Measurements from ENCODE around the gene TBPL1.
"Not testable (repeated sequence)": the region's sequence is repeated elsewhere in the genome, so short reads cannot be mapped to it uniquely, and the experiment has no call there.

TBPL1 gene

GRCh38 chr6:133973109-133973971 lies 20.3 kb downstream of the TBPL1 start:
- no peak for DNase-seq

GRCh38 chr6:133977983-133978895 lies 25.2 kb downstream of the TBPL1 start:
- DNase-seq: no peak

GRCh38 chr6:133978896-133979240 lies 25.8 kb downstream of the TBPL1 start:
- no peak for DNase-seq

- not testable (repeated sequence) for DNase-seq
These were observed 26.4 kb downstream of the TBPL1 start for GRCh38 chr6:133979269-133979963.

GRCh38 chr6:133980168-133980567 lies 27.1 kb downstream of the TBPL1 start:
- no peak for DNase-seq

- DNase-seq: peak; percentile 49
These were observed 30.3 kb downstream of the TBPL1 start for GRCh38 chr6:133983099-133983939.

- no peak for DNase-seq
These were observed 32.9 kb downstream of the TBPL1 start for GRCh38 chr6:133985970-133986369.

- DNase-seq: no peak
These were observed 33.9 kb downstream of the TBPL1 start for GRCh38 chr6:133986942-133987341.

GRCh38 chr6:133989525-133989924 lies 36.5 kb downstream of the TBPL1 start:
- DNase-seq: no peak

GRCh38 chr6:133990321-133990720 lies 37.3 kb downstream of the TBPL1 start:
- DNase-seq: no peak

- DNase-seq: no peak
These were observed 38.1 kb downstream of the TBPL1 start for GRCh38 chr6:133991096-133991593.

GRCh38 chr6:133992992-133993680 lies 40.1 kb downstream of the TBPL1 start:
- DNase-seq: no peak

- no peak for DNase-seq
These were observed 42.3 kb downstream of the TBPL1 start for GRCh38 chr6:133995296-133995695.

- no peak for DNase-seq
These were observed 42.7 kb downstream of the TBPL1 start for GRCh38 chr6:133995758-133996157.

- no peak for DNase-seq
These were observed 44.2 kb downstream of the TBPL1 start for GRCh38 chr6:133997267-133997666.

- DNase-seq: no peak
These were observed 46.3 kb downstream of the TBPL1 start for GRCh38 chr6:133999305-133999704.

- no peak for DNase-seq
These were observed 47.4 kb downstream of the TBPL1 start for GRCh38 chr6:134000443-134000842.

GRCh38 chr6:134002821-134003220 lies 49.8 kb downstream of the TBPL1 start:
- DNase-seq: no peak

- DNase-seq: no peak
These were observed 50.5 kb downstream of the TBPL1 start for GRCh38 chr6:134003542-134003951.

- DNase-seq: no peak
These were observed 51.7 kb downstream of the TBPL1 start for GRCh38 chr6:134004714-134005113.

- DNase-seq: no peak
These were observed 52.8 kb downstream of the TBPL1 start for GRCh38 chr6:134005800-134006199.
